H1 (cell line): ENCODE data around the gene DISP3. TPM values are rescaled to one million over a fixed set of nuclear protein-coding genes. Genes with fewer than 3 reads are reported as not detected.

Experiments used
- CTBP2 ChIP-seq: IDR thresholded peaks from 2 replicates; pipeline ENCODE4 v1.7.0; 2011; ENCODE audit warnings: borderline replicate concordance, mild to moderate bottlenecking, moderate library complexity, mixed read lengths, low read length; ENCODE audit not compliant: insufficient read depth, insufficient read length
- JUN ChIP-seq: IDR thresholded peaks from 2 replicates; pipeline ENCODE4 v1.6.1; 2011; ENCODE audit warnings: low read depth, mild to moderate bottlenecking, improper control_type of control experiment, low read length
- NANOG ChIP-seq: IDR thresholded peaks from 2 replicates; pipeline ENCODE4 v1.6.1; 2011; ENCODE audit warnings: low read length, low read depth, mild to moderate bottlenecking, inconsistent platforms; ENCODE audit not compliant: insufficient read depth, poor library complexity, severe bottlenecking
- POLR2A ChIP-seq, 2 experiments: IDR thresholded peaks; 1 replicate in 1 of 2; 2 replicates in 1 of 2; pipeline ENCODE4 v1.6.1; 2011; ENCODE audit warnings: low read depth in 2 of 2, low read length in 2 of 2, mild to moderate bottlenecking in 2 of 2; ENCODE audit errors: control extremely low read depth in 1 of 2
- SUZ12 ChIP-seq: fragments of 200-600 bp; sonication (generic); IDR thresholded peaks from 2 replicates; pipeline ENCODE4 v1.6.1; 2012; ENCODE audit warnings: mild to moderate bottlenecking, inconsistent platforms, low read length, moderate library complexity, mixed read lengths
- polyA plus RNA-seq, 7 experiments: library from polyadenylated mRNA; depleted of rRNA in 3 of 7; stranded (reverse) in 5 of 7; unstranded in 2 of 7; fragments of >200 nt in 5 of 7; fragments of 200-250 nt in 2 of 7; gene quantifications; 1 replicate in 5 of 7; 2 replicates in 1 of 7; 4 replicates in 1 of 7; pipeline versions ENCODE4 v1.2.1 to v1.2.3, GENCODE V29; 2011 to 2013; ENCODE audit warnings: missing spikeins in 2 of 7, mixed read lengths in 2 of 7
- total RNA-seq: library from RNA; stranded (reverse); fragmentation: NEBNext Ultra II Directional; extraction: Animal tissue kit (Norgen Biotek cat#: 25700); gene quantifications from 2 replicates; pipeline ENCODE4 v1.2.1, GENCODE V29; 2021

DISP3 gene
- total and polyA plus RNA-seq, 2 of the 8 experiments (the other 6 are each of a cell fraction or from before 2014, with no cell fraction given) = 3.4 to 4.6 TPM

DNA sequence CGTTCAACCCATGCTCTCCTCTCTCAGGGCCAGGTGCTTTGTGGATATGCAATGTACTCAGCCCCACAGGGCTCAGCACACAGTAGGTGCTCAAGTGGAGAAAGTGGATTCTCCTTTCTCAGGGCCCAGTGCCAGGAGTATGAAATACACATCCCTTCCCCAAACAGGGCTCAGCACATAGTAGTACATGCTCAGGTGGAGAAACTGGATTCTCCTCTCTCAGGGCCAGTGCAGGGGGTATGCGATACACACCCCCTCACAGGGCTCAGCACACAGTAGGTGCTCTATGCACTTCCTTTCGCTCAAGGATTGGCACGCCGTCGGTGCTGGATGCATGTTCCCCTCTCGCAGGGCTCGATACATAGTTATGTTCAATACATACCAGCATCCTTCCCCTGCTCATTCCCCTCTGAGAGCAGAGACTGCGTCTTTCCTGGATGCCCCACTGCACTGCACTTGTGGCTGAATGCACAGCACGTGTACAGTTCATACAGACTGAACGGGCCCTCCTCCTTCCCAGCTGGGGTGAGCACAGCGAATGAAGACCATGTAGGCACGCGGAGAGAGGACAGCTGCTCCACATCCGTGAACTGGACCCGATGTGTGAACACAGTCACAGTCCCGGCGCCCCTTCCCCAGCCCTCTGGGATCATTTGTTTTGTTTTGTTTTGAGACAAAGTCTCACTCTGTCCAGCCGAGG lies 16.6 kb upstream of the DISP3 start (continued):
- TF ChIP-seq JUN = no peak
- TF ChIP-seq NANOG = no peak
- no peak for TF ChIP-seq SUZ12
- no peak for TF ChIP-seq POLR2A (IDR thresholded peaks at IDR 0.05; ENCODE audit: control extremely low read depth in 1 of 2, low read depth in 2 of 2, low read length in 2 of 2)
- no peak for TF ChIP-seq CTBP2
